OCI-LY3 (cell line): ENCODE measurements around the gene IL21R.
A peak's percentile ranks its signal among the peaks of the same experiment; 100 is the strongest.

Experiments
- H2AFZ ChIP-seq: fragments of 200-600, 300-600 bp; shearing (Covaris generic); 2 replicates; pipeline ENCODE4 v1.6.0; 2014; ENCODE audit warnings: antibody characterized with exemption, low read depth, low read length
- H3K27ac ChIP-seq: fragments of 200-600, 300-600 bp; sonication (generic); 2 replicates; pipeline ENCODE4 v1.5.1; 2014; ENCODE audit warnings: mild to moderate bottlenecking, low read length, moderate library complexity, mixed read lengths
- H3K27me3 ChIP-seq: fragments of 200-600, 300-600 bp; sonication (generic); 2 replicates; pipeline ENCODE4 v1.6.1; 2014; ENCODE audit warnings: low read depth, low read length, mixed read lengths
- H3K36me3 ChIP-seq: fragments of 200-600, 300-600 bp; sonication (generic); replicated peaks from 2 replicates; pipeline ENCODE3; 2014; ENCODE audit warnings: low read depth, low read length, mixed read lengths
- H3K4me1 ChIP-seq: fragments of 300-600, 200-600 bp; sonication (generic); 2 replicates; pipeline ENCODE4 v1.6.1; 2014; ENCODE audit warnings: low read length, mixed read lengths
- H3K4me2 ChIP-seq: fragments of 200-600, 300-600 bp; sonication (generic); 2 replicates; pipeline ENCODE4 v1.6.1; 2014; ENCODE audit warnings: low read length, mixed read lengths
- H3K4me3 ChIP-seq: fragments of 300-600, 200-600 bp; sonication (generic); 2 replicates; pipeline ENCODE4 v1.5.1; 2014; ENCODE audit warnings: antibody characterized with exemption, mild to moderate bottlenecking, low read length, moderate library complexity
- H3K79me2 ChIP-seq: fragments of 300-600, 200-600 bp; shearing (Covaris generic); 2 replicates; pipeline ENCODE4 v1.6.1; 2014; ENCODE audit warnings: mild to moderate bottlenecking, low read length, mixed read lengths
- H3K9ac ChIP-seq: fragments of 300-600, 200-600 bp; shearing (Covaris generic); 2 replicates; pipeline ENCODE4 v1.6.0; 2014; ENCODE audit warnings: mild to moderate bottlenecking, low read length, moderate library complexity
- H3K9me3 ChIP-seq: fragments of 200-600, 300-600 bp; shearing (Covaris generic); 2 replicates; pipeline ENCODE4 v1.6.1; 2014; ENCODE audit warnings: low read length, mixed read lengths; ENCODE audit not compliant: insufficient read depth
- H4K20me1 ChIP-seq: fragments of 200-600, 300-600 bp; sonication (generic); 2 replicates; pipeline ENCODE4 v1.6.1; 2016; ENCODE audit warnings: low read length, mixed read lengths; ENCODE audit not compliant: insufficient read depth
- CTCF ChIP-seq: fragments of 200-600, 300-600 bp; sonication (generic); IDR thresholded peaks from 2 replicates; pipeline ENCODE4 v1.5.1; 2014; ENCODE audit warnings: antibody characterized with exemption, low read length, low read depth
- EZH2phosphoT487 ChIP-seq: fragments of 200-600 bp; shearing (Covaris generic); IDR thresholded peaks from 2 replicates; pipeline ENCODE4 v1.6.1; 2018; ENCODE audit warnings: antibody characterized with exemption, mixed run types, low read depth

Gene IL21R

GRCh38 chr16:27385398-27385797, 16.6 kb upstream of the IL21R start:
- peaks cover 61% of the 10 kb centered on the region for H3K4me1 ChIP-seq
- H3K27me3 ChIP-seq = no peaks in the 10 kb centered on the region
- H3K27ac ChIP-seq = no peak overlapping the region
- H3K4me2 ChIP-seq = no peak overlapping the region
- H2AFZ ChIP-seq = no peak overlapping the region
- TF ChIP-seq CTCF (no peak), EZH2phosphoT487 (no peak)
- H3K9me3 ChIP-seq = peaks cover 41% of the 10 kb centered on the region; the same call in 1 of the 2 replicates
- no peaks in the 10 kb centered on the region for H4K20me1 ChIP-seq
- H3K79me2 ChIP-seq = peaks cover 7% of the 10 kb centered on the region
- H3K36me3 ChIP-seq = peaks cover 35% of the 10 kb centered on the region
- H3K9ac ChIP-seq = no peak overlapping the region
- H3K4me3 ChIP-seq = no peak overlapping the region

GRCh38 chr16:27386674-27387073, 15.3 kb upstream of the IL21R start:
- no peak overlapping the region for H3K9ac ChIP-seq
- H3K4me1 ChIP-seq = peaks cover 48% of the 10 kb centered on the region
- peaks cover 42% of the 10 kb centered on the region for H3K36me3 ChIP-seq
- H3K27ac ChIP-seq = no peak overlapping the region
- no peak for TF ChIP-seq EZH2phosphoT487
- TF ChIP-seq CTCF = no peak
- H4K20me1 ChIP-seq = no peaks in the 10 kb centered on the region
- H3K79me2 ChIP-seq = peaks cover 7% of the 10 kb centered on the region
- H3K9me3 ChIP-seq = peaks cover 51% of the 10 kb centered on the region; the same call in 1 of the 2 replicates
- no peak overlapping the region for H3K4me2 ChIP-seq
- no peak overlapping the region for H3K4me3 ChIP-seq
- H3K27me3 ChIP-seq = no peaks in the 10 kb centered on the region
- no peak overlapping the region for H2AFZ ChIP-seq

GRCh38 chr16:27387724-27388123, 14.2 kb upstream of the IL21R start:
- Histone ChIP-seq H3K27ac (peak overlapping the region; percentile 78), H3K4me2 (peak overlapping the region; percentile 39), H3K36me3 (peaks cover 49% of the 10 kb centered on the region), H3K4me1 (peaks cover 38% of the 10 kb centered on the region), H2AFZ (no peak overlapping the region), H3K79me2 (peaks cover 7% of the 10 kb centered on the region), H3K9ac (peak overlapping the region; percentile 32; the same call in 1 of the 2 replicates), H3K9me3 (peaks cover 62% of the 10 kb centered on the region), H3K4me3 (peak overlapping the region; percentile 24), H4K20me1 (no peaks in the 10 kb centered on the region), H3K27me3 (no peaks in the 10 kb centered on the region)
- TF ChIP-seq CTCF (no peak), EZH2phosphoT487 (no peak)

GRCh38 chr16:27389272-27389961, 12.6 kb upstream of the IL21R start:
- no peaks in the 10 kb centered on the region for H3K27me3 ChIP-seq
- H2AFZ ChIP-seq = no peak overlapping the region
- no peak overlapping the region for H3K27ac ChIP-seq
- H3K9me3 ChIP-seq = peaks cover 63% of the 10 kb centered on the region
- H3K36me3 ChIP-seq = peaks cover 45% of the 10 kb centered on the region
- H3K9ac ChIP-seq = no peak overlapping the region
- H3K4me2 ChIP-seq = no peak overlapping the region
- H4K20me1 ChIP-seq = no peaks in the 10 kb centered on the region
- TF ChIP-seq CTCF (no peak), EZH2phosphoT487 (no peak)
- peaks cover 34% of the 10 kb centered on the region for H3K4me1 ChIP-seq
- H3K79me2 ChIP-seq = peaks cover 7% of the 10 kb centered on the region
- H3K4me3 ChIP-seq = no peak overlapping the region
